ENCODE data around the gene PACS2.

GRCh38 chr14:105410642-105411016, 96.1 kb downstream of the PACS2 start:
- TF ChIP-seq TCF12 (IDR thresholded peaks at IDR 0.05; ENCODE audit: low read depth) = no peak
- no peak for TF ChIP-seq FOXM1 (IDR thresholded peaks at IDR 0.05; ENCODE audit: borderline replicate concordance, low read depth)
- TF ChIP-seq TAF1 (IDR thresholded peaks at IDR 0.05; ENCODE audit: low read depth) = no peak
- TF ChIP-seq NFIC (IDR thresholded peaks at IDR 0.05) = no peak
- TF ChIP-seq EP300 (IDR thresholded peaks at IDR 0.05; ENCODE audit: borderline replicate concordance) = no peak
- TF ChIP-seq REST (IDR thresholded peaks at IDR 0.05; ENCODE audit: low read depth) = no peak
- no peak for TF ChIP-seq TEAD4 (IDR thresholded peaks at IDR 0.05)
- no peak for TF ChIP-seq EGR1 (IDR thresholded peaks at IDR 0.05)
- TF ChIP-seq CREB1 (IDR thresholded peaks at IDR 0.05; ENCODE audit: low read depth) = no peak

Measured in Ishikawa (cell line).